Activated CD8-positive, alpha-beta T cell treated with anti-CD3 and anti-CD28 coated beads for 36 hours (primary cell): ENCODE results near the gene KAT2B. TPM values are rescaled to one million over a fixed set of nuclear protein-coding genes. Genes with fewer than 3 reads are reported as not detected.
"Not testable (repeated sequence)": the region's sequence is repeated elsewhere in the genome, so short reads cannot be mapped to it uniquely, and the experiment has no call there.

Source experiments
- ATAC-seq: fragments of 200-7000 bp; cut with Tn5 transposase; one replicate; pipeline ENCODE4 v1.10.0; 2021; ENCODE audit warnings: mild to moderate bottlenecking, moderate library complexity
- CTCF ChIA-PET: fragments of 350-600 bp; sonication (Branson Sonifier 250); formaldehyde crosslinking; loops from one replicate; lab custom pipeline; 2021; ENCODE audit warnings: antibody characterized with exemption; lab: Charles Lee
- POLR2A ChIA-PET: fragments of 350-600 bp; sonication (Branson Sonifier 250); formaldehyde crosslinking; loops from one replicate; lab custom pipeline; 2021; ENCODE audit warnings: antibody characterized with exemption; lab: Charles Lee
- DNase-seq: peaks from one replicate; pipeline ENCODE4 v3.0.0-alpha.2; 2020
- H3K27ac Mint-ChIP-seq: one replicate; pipeline ENCODE4 v1.8.0; 2021; ENCODE audit warnings: mild to moderate bottlenecking, mixed read lengths
- H3K27me3 Mint-ChIP-seq: one replicate; pipeline ENCODE4 v1.8.0; 2021; ENCODE audit warnings: mixed read lengths
- H3K36me3 Mint-ChIP-seq: one replicate; pipeline ENCODE4 v1.8.0; 2021; ENCODE audit warnings: low read depth, mixed read lengths
- H3K4me1 Mint-ChIP-seq: one replicate; pipeline ENCODE4 v1.8.0; 2021; ENCODE audit warnings: low read depth, mixed read lengths
- H3K4me3 Mint-ChIP-seq: one replicate; pipeline ENCODE4 v1.8.0; 2021; ENCODE audit warnings: mild to moderate bottlenecking, moderate library complexity, mixed read lengths
- H3K9me3 Mint-ChIP-seq: one replicate; pipeline ENCODE4 v1.8.0; 2021; ENCODE audit warnings: mixed read lengths
- intact Hi-C: fragments of 100-400 bp; cut with micrococcal nuclease; formaldehyde crosslinking; loops from one replicate; pipeline ENCODE4 v1.10.0; 2022
- total RNA-seq, 2 experiments: library from RNA; stranded (reverse); gene quantifications; one replicate each; pipeline ENCODE4 v1.2.3, GENCODE V29; 2021
- TF ChIP-seq, protein P1 (sequence below): fragments of 200-600 bp; IDR thresholded peaks from one replicate; pipeline ENCODE4 v1.8.0; 2022; ENCODE audit warnings: antibody characterized with exemption, mild to moderate bottlenecking

KAT2B gene
- total RNA-seq, 2 experiments from 2014 or later: 18.6 to 28.8 TPM

DNA sequence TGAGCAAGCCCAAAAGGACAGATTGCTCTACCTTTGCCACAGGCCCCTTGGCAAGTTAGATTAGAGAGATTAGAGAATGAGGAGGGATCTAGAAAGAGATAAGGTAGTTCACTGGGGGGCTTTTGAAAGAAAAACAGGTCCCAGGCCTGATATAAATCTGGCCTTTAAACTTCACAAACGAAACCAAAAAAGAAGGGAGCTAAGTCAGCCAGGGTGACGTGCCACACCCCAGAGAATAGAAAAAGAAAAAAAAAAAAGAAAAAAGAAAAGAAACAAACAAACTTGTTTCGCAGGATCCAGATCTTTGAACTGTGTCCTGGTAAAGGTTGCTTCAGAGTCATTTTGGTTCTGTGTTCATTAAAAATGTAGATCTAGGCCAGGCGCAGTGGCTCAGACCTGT, 3.6 kb downstream of the KAT2B start:
- H3K9me3 Mint-ChIP-seq: no peaks in the 10 kb centered on the region
- TF ChIP-seq, protein P1, sequence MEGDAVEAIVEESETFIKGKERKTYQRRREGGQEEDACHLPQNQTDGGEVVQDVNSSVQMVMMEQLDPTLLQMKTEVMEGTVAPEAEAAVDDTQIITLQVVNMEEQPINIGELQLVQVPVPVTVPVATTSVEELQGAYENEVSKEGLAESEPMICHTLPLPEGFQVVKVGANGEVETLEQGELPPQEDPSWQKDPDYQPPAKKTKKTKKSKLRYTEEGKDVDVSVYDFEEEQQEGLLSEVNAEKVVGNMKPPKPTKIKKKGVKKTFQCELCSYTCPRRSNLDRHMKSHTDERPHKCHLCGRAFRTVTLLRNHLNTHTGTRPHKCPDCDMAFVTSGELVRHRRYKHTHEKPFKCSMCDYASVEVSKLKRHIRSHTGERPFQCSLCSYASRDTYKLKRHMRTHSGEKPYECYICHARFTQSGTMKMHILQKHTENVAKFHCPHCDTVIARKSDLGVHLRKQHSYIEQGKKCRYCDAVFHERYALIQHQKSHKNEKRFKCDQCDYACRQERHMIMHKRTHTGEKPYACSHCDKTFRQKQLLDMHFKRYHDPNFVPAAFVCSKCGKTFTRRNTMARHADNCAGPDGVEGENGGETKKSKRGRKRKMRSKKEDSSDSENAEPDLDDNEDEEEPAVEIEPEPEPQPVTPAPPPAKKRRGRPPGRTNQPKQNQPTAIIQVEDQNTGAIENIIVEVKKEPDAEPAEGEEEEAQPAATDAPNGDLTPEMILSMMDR: no peak
- DNase-seq (no peak), ATAC-seq (no peak)
- H3K4me1 Mint-ChIP-seq: peaks cover 65% of the 10 kb centered on the region
- intact Hi-C loops: loop anchor here (5.0 to 10.0 kb wide), 4 partner anchors 58 to 149 kb away; partner anchors contain the start of genes EFHB and SGO1
- ChIA-PET CTCF (interaction anchor here (1.5 kb wide), 1 partner anchor 14 kb away, joined by 4 read pairs; no protein-coding TSS in a partner anchor), POLR2A (interaction anchor here (0.9 to 1.9 kb wide), 4 partner anchors 8 to 59 kb away, joined by 3 to 5 read pairs (median 4); no protein-coding TSS in a partner anchor)
- H3K27me3 Mint-ChIP-seq: no peaks in the 10 kb centered on the region
- peak overlapping the region; percentile 80 for H3K27ac Mint-ChIP-seq
- peak overlapping the region; percentile 63 for H3K4me3 Mint-ChIP-seq
- peaks cover 3% of the 10 kb centered on the region for H3K36me3 Mint-ChIP-seq

DNA sequence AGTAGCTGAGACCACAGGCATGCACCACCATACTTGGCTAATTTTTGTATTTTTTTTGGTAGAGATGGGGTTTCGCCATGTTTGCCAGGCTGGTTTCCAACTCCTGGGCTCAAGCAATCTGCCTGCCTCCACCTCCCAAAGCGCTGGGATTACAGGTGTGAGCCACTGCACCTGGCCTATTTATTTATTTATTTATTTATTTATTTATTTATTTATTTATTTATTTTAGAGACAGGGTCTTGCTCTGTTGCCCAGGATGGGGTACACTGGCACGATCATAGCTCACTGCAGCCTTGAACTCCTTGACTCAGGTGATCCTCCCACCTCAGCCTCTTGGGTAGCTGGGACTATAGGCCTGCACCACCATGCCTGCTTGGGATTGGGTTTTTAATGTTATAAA, 4.9 kb downstream of the KAT2B start:
- H3K27me3 Mint-ChIP-seq: not testable (repeated sequence)

DNA sequence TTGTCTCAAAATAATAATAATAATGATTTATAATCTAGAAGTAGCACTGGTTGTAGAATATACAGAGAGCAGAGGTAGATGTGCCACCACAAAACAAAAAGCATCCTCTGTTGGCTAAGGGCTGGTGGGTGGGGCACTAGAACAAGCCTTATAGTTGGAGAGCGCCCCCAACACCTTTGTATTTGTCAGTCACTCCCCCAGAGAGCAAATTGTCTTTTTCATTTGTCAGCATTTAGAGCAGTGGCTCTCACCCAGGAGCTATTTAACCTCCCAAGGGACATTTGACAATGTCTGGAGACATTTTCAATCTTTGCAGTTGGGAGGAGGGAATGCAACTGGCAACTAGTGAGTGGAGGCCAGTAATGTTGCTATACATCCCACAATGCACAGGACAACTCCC, 6.3 kb downstream of the KAT2B start:
- POLR2A ChIA-PET: interaction anchor here (1.5 kb wide), 1 partner anchor 8 kb away, joined by 6 read pairs; no protein-coding TSS in a partner anchor
- Mint-ChIP-seq H3K9me3 (no peaks in the 10 kb centered on the region), H3K4me1 (peaks cover 70% of the 10 kb centered on the region), H3K4me3 (no peak overlapping the region), H3K36me3 (peaks cover 3% of the 10 kb centered on the region), H3K27ac (no peak overlapping the region), H3K27me3 (no peaks in the 10 kb centered on the region)
- CTCF ChIA-PET: no interaction called here
- ATAC-seq (no peak), DNase-seq (no peak)
- intact Hi-C loops: loop anchor here (10.0 kb wide), 1 partner anchor 152 kb away; no protein-coding TSS in a partner anchor
- TF ChIP-seq, protein P1: no peak

More for the DNA sequence above, 4.9 kb downstream of the KAT2B start:
- intact Hi-C loops: loop anchor here (10.0 kb wide), 1 partner anchor 150 kb away; no protein-coding TSS in a partner anchor
- DNase-seq, H3K27ac Mint-ChIP-seq, CTCF ChIA-PET, H3K4me3 Mint-ChIP-seq, H3K9me3 Mint-ChIP-seq, H3K36me3 Mint-ChIP-seq, ATAC-seq: not testable (repeated sequence)
- peaks cover 68% of the 10 kb centered on the region for H3K4me1 Mint-ChIP-seq
- POLR2A ChIA-PET: interaction anchor here (1.5 to 1.9 kb wide), 3 partner anchors 10 to 59 kb away, joined by 4 to 6 read pairs (median 5); no protein-coding TSS in a partner anchor

DNA sequence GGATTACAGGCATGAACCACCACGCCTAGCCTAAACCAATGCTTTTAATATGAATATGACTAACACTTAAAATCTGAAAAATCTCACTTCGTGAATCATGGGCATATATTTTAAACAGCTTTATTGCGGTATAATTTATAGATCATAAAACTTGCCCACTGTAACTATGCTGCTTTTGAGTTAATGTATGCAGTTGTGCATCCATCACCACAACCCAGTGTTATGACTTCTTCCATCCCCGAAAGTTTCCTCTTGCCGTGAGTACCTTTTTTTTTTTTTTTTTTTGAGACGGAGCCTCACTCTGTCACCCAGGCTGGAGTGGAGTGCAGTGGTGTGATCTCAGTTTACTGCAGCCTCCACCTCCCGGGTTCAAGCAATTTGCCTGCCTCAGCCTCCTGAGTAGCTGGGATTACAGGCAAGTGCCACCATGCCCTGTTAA, 7.1 kb downstream of the KAT2B start:
- CTCF ChIA-PET: no interaction called here
- DNase-seq (no peak), ATAC-seq (no peak)
- H3K27me3 Mint-ChIP-seq: no peaks in the 10 kb centered on the region
- peaks cover 68% of the 10 kb centered on the region for H3K4me1 Mint-ChIP-seq
- no peak overlapping the region for H3K4me3 Mint-ChIP-seq
- H3K36me3 Mint-ChIP-seq: peaks cover 3% of the 10 kb centered on the region
- intact Hi-C loops: loop anchor here (10.0 kb wide), 1 partner anchor 153 kb away; no protein-coding TSS in a partner anchor
- H3K27ac Mint-ChIP-seq: no peak overlapping the region
- H3K9me3 Mint-ChIP-seq: no peaks in the 10 kb centered on the region
- POLR2A ChIA-PET: no interaction called here
- TF ChIP-seq, protein P1: no peak

DNA sequence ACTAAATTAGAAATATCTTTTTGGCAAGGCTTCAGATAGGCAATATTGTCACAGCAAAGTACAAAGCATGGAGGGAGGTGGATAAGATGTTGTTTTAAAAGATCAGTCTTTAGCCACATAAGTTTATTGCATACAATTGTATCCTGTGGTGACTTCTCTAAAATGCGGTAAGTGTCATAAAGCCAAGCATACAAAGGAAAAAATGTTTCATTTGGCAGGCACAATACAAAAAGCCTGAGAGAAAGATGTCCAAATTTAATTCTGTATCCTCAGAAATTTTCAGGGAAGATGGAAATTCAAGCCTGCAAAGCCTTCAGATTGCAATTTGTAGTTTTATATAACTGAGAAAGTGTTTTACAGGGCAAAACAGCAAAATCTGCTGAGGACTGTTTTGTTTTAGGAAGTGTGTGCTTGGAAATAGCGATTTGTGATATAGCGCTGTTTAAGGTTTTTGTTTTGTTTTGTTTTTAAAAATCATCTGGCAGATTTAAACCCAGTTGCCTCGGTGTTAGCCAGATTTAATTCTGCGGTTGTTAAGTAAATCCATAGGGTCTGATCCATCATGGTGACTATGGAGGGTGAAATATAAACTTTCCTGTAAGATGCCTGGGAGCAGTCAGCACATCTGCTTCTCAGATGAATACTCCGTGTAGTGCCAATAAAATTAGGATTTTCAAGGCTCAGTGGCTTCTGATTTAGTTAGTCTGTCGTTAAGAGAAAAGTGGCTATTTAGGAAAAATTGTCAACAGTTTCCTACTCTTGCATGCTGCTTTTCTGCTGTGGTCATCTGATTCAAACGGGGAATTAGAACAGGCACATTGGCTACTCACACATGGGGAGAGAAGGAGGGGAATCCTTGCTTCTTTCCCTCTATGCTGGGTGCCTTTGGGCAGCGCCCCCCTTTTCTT, 8.0 kb downstream of the KAT2B start:
- ATAC-seq (no peak), DNase-seq (no peak)
- no peaks in the 10 kb centered on the region for H3K27me3 Mint-ChIP-seq
- POLR2A ChIA-PET: no interaction called here
- H3K4me3 Mint-ChIP-seq: no peak overlapping the region
- no peaks in the 10 kb centered on the region for H3K9me3 Mint-ChIP-seq
- peaks cover 66% of the 10 kb centered on the region for H3K4me1 Mint-ChIP-seq
- TF ChIP-seq, protein P1: no peak
- peak overlapping the region; percentile 46 for H3K27ac Mint-ChIP-seq
- intact Hi-C loops: loop anchor here (10.0 kb wide), 1 partner anchor 153 kb away; no protein-coding TSS in a partner anchor
- peaks cover 3% of the 10 kb centered on the region for H3K36me3 Mint-ChIP-seq
- CTCF ChIA-PET: no interaction called here
